Choroid plexus epithelial cell (primary cell): ENCODE results near the gene SLC13A3.

Experiments used
- DNase-seq: peaks from one replicate; pipeline ENCODE4 v3.0.0-alpha.2; 2010; ENCODE audit warnings: low read depth
- H3K4me3 ChIP-seq: 2 replicates; pipeline ENCODE4 v1.5.1; 2011; ENCODE audit warnings: low read depth, mild to moderate bottlenecking, control low read depth, low read length, moderate library complexity
- CTCF ChIP-seq: conservative IDR thresholded peaks from 2 replicates; pipeline ENCODE4 v1.5.1; 2011; ENCODE audit warnings: low read depth, mild to moderate bottlenecking, control low read depth, inconsistent platforms, low read length, moderate library complexity

Gene SLC13A3

DNA sequence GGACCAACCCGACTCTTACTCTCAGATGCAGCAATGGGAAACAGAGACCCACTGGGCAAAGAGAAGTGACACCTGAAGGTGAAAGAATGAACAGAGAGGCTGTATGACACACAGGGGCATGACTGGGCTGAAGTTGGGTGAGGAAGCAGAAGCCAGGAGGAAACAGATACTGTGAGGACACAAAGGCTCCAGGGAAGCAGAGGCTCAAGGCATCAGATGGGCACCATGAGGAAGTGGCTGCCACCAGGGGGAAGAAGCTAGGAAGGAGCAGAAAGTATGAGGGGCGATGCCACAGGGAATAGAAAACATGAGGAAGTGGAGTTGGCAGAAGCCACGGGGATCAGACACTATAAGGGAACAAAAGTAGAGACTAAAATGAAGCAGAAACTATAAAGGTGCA, 69.9 kb downstream of the SLC13A3 start:
- H3K4me3 ChIP-seq: no peak overlapping the region
- TF ChIP-seq CTCF: no peak
- DNase-seq: no peak

DNA sequence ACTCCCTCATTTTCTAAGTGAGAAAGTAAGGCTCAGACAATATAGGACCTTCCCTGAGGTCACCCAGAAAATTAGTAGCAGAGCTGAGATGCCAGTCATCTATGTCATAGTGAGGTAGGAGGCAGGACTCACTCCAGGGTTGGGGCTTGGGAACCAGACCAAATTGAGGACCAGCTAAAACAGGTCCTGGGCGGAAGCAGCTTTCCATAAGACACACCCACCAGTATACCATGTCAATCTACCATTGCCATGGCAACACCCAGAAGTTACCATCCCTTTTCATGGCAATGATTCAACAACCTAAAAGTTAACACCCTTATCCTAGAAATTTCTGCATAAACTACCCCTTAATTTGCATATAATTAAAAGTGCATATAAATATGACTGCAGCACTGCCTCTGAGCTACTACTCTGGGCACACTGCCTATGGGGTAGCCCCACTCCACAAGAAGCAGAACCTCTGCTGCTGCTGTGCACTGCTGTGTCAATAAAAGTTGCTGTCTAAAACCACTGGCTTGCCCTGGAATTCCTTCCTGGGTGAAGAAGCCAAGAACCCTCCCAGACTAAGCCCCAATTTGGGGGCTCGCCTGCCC, 70.5 kb downstream of the SLC13A3 start:
- no peak overlapping the region for H3K4me3 ChIP-seq
- no peak for DNase-seq
- TF ChIP-seq CTCF: no peak

- no peak for TF ChIP-seq CTCF
- no peak overlapping the region for H3K4me3 ChIP-seq
- DNase-seq: no peak
These were observed 72.5 kb downstream of the SLC13A3 start for GRCh38 chr20:46578745-46579144.

- no peak overlapping the region for H3K4me3 ChIP-seq
- DNase-seq: no peak
- no peak for TF ChIP-seq CTCF
These were observed 74.4 kb downstream of the SLC13A3 start for GRCh38 chr20:46576774-46577395.

GRCh38 chr20:46575937-46576461, 75.3 kb downstream of the SLC13A3 start:
- no peak overlapping the region for H3K4me3 ChIP-seq
- no peak for TF ChIP-seq CTCF
- DNase-seq: no peak

DNA sequence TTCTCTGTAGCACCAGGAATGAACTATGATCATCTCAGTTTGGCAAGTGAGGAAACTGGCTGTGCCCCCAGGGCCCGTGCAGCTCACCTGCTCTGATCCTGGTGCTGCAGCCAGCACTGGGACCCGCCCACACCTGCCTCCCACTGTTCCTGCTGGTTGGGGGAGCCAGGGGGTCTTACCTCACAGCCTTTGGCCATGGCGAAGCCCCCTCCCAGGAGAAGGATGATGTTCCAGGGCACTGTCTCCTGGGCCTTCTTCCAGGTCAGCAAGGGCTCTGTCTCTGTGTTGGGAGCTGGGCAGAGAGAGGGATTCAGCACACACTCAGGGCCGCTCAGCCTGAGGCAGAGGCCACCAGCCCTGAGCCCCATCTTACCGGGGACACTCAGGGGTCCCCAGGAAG, 75.9 kb downstream of the SLC13A3 start:
- no peak for TF ChIP-seq CTCF
- DNase-seq: no peak
- no peak overlapping the region for H3K4me3 ChIP-seq
